Urothelium cell line (cell line): ENCODE measurements around the gene SLX9.
"Not testable (repeated sequence)": the region's sequence is repeated elsewhere in the genome, so short reads cannot be mapped to it uniquely, and the experiment has no call there.

Source experiments
- DNase-seq: peaks from one replicate; pipeline ENCODE4 v3.0.0; 2011; ENCODE audit warnings: low spot score, mixed read lengths
- FAIRE-seq: peaks from 2 replicates; lab custom pipeline; 2011; peaks lifted over from hg19 to GRCh38; lab: Jason Lieb, UNC

The SLX9 gene

DNA sequence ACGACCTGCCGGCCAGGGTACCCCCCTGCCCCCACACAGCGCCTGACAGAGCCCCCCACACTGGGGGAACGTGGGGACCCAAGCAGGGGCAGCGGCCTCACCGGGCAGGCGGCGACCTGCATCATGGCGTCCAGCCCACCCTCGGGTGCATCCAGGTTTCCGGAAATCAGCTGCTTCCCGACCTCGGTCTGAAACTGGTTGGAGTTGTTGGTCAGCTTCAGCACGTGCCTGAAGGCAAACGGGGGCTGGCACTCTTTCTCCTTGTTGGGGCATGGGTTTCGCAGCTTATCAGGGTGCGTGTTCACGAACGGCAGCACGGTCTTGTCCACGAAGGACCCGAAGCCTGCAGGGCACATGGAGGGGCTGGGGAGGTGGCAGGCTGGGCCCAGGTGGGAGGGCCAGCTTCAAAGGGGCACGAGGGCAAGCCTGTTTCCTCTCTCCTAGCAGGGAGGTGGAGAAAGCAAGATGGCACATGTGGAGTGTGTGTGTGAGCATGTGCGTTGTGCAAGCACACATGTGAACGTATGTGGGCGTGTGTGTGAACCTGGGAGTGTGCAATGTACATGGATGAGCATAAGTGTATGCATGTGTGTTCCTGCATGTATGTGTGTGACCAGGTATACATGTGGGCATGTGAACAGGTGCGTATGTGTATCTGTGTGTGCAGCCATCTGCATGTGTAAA is 38.3 kb upstream of the SLX9 start:
- FAIRE-seq: no peak
- DNase-seq: no peak

DNA sequence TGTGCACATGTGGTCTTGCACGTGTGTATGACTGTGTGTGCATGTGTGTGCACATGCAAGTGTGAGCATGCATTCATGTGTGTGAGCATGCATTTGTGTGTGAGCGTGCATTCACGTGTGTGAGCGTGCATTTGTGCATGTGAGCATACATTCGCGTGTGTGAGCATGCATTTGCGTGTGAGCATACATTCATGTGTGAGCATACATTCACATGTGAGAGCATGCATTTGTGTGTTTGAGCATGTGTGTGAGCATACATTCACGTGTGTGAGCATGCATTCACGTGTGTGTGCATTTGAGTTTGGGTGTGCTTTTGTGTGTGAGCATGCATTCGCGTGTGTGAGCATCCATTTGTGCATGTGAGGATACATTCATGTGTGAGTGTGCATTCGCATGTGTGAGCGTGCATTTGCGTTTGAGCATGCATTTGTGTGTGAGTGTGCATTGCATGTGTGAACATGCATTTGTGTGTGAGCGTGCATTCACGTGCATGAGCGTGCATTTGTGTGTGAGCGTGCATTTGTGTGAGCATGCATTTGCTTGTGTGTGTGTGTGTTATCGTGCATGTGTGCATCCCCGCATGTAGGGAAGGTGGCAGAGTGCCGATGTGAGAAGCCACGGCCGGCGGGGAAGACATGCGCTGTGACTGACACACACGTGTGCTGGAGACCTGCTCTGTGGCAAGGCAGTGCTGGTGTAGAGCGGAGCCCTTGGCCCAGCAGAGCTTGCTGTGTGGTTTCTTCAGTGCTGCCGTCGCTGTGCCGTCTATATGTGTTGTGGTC is 37.4 kb upstream of the SLX9 start:
- FAIRE-seq (peak; percentile 97), DNase-seq (no peak)

DNA sequence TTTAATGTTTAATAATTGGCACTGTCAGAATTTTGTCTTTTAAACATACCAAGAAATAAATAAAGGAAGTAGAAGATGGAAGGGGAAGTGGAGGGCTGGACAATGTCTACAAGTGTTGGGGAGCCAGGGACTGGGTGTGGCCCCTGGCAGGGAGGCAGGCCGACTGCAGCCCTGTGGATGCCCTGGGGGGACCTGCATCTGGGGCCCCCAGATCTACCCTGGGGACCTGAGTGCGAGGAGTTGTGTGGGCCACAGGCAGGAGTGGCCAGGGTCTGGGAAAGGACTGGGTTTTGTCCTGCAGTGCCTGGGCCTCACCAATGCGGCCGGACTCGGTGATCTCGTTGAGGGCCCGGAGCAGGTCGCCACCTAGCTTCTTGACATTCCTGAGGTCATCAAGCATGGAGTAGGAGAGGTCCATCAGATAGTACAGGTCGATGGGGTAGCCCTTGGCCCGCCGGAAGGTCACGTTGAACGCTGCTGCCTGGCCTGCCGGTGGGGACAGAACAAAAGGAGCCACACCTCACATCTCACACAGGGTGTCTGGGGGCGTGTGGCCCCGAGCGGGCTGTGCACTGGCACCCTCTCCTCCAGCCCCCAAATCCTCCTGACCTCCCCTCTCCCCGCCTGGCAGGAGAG is 36.7 kb upstream of the SLX9 start:
- DNase-seq (no peak), FAIRE-seq (no peak)

DNA sequence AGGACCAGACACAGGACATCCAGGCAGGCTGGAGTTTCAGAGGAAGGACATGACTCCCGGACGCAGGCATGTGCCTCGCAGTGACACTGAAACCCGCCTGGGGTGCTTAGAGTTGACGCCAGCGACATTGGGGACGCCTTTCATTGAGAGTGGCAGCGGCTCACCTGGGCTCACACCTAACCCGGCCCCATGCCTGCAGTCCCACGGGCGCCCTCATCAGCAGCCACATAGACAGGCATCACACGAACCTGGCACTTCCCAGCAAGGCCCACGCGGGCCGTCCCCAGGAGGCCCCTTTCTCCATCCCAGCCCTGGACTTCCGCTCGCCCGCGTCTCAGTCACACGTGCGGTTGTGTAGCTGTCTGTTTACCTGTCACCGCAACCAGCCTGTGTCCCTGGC is 36.1 kb upstream of the SLX9 start:
- no peak for DNase-seq
- FAIRE-seq: no peak

GRCh38 chr21:44904141-44904923 is 35.5 kb upstream of the SLX9 start:
- DNase-seq (no peak), FAIRE-seq (peak; percentile 98)

DNA sequence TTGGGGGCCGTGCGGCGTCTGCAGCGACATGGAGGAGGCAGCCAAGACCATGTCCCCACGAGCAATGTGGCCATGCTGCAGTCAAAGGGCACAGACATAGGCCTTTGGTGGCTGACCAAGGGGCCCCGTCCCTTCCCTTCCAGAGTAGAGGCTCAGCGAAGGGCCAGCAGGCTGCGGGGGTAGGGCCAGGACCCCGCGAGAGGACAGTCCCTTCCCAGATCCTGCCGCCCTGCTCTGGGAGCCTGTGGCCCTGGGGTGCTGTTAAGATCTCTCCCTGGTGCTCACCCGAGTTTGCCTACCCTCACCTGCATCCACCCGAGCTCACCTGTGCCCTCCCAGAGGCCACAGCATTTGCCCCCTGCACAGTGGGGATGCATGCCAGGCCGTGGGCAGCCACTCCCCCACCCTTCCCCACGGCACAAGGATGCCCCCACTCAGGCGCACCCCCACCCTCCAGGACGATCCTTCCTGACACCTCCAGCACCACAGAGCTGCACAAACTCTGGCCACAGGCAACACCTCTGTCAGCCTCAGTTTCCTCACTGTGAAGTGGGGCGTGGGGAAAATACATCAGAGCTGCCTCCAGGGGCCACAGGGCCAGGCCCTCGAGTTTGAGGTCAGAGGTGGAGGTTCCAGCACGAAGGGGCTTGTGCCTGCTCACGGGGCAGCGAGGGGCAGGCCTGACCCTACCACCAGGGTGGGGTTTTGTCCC is 34.7 kb upstream of the SLX9 start:
- DNase-seq: no peak
- FAIRE-seq: no peak

GRCh38 chr21:44905728-44906090 is 34.1 kb upstream of the SLX9 start:
- no peak for DNase-seq

GRCh38 chr21:44907225-44907965 is 32.4 kb upstream of the SLX9 start:
- DNase-seq: no peak
- FAIRE-seq: no peak

More at GRCh38 chr21:44905728-44906090, 34.1 kb upstream of the SLX9 start:
- no peak for FAIRE-seq

DNA sequence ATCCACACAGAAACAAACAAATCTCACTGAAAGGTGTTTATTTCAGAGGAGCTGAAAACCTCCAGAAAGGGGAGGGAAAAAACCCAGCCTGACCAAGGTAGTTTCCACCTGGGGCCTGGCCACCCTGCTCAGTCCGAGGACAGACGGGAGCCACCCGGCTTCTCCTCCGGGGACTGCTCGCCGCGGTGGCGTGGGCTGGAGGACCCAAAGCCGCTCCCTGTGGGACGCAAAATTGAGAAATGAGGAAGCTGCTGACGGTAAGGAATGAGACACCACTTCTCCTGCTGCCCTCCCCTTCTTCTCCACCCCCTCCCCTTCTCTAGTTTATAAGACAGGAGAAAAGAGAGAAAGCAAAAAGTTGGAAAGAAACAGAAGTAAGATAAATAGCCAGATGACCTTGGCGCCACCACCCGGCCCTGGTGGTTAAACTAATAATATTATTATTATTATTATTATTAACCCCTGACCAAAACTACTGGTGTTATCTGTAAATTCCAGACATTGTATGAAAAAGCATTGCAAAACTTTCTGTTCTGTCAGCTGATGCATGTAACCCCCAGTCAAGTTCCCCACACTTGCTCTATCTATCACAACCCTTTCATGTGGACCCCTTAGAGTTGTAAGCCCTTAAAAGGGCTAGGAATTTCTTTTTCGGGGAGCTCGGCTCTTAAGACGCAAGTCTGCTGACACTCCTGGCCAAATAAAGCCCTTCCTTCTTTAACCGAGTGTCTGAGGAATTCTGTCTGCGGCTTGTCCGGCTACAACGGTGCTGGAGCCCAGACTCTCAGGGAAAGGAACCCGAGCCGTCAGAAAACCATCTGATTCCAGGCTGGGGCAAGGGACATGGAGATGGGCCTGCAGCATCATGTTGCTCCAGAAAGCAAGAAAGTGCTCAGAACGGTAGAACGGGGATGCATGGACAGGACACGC is 31.6 kb upstream of the SLX9 start:
- no peak for FAIRE-seq
- no peak for DNase-seq

- FAIRE-seq (no peak), DNase-seq (no peak)
These were observed 30.9 kb upstream of the SLX9 start for GRCh38 chr21:44908908-44909307.

DNA sequence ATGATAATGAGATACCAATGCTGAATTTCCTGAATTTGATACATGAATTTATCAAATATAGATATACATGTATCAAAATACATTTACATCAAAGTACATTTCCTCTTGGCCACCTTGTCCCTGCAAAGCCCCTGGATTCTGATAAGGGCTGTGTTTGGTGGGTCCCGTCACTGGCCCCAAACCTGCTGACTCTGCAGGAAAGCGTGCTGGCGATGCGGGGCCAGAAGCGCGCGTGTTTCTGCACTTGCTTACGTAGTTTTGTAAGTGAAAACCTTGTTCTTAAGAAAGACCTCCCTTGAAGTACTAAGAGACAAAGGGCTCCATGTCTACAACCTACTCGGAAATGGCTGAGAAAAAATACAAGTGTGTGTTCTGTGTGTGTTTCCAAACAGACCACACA is 30.1 kb upstream of the SLX9 start:
- FAIRE-seq (no peak), DNase-seq (no peak)

- FAIRE-seq (no peak), DNase-seq (no peak)
These were observed 29.4 kb upstream of the SLX9 start for GRCh38 chr21:44910229-44911067.

GRCh38 chr21:44911068-44911383 is 28.8 kb upstream of the SLX9 start:
- FAIRE-seq (peak; percentile 87), DNase-seq (no peak)

DNA sequence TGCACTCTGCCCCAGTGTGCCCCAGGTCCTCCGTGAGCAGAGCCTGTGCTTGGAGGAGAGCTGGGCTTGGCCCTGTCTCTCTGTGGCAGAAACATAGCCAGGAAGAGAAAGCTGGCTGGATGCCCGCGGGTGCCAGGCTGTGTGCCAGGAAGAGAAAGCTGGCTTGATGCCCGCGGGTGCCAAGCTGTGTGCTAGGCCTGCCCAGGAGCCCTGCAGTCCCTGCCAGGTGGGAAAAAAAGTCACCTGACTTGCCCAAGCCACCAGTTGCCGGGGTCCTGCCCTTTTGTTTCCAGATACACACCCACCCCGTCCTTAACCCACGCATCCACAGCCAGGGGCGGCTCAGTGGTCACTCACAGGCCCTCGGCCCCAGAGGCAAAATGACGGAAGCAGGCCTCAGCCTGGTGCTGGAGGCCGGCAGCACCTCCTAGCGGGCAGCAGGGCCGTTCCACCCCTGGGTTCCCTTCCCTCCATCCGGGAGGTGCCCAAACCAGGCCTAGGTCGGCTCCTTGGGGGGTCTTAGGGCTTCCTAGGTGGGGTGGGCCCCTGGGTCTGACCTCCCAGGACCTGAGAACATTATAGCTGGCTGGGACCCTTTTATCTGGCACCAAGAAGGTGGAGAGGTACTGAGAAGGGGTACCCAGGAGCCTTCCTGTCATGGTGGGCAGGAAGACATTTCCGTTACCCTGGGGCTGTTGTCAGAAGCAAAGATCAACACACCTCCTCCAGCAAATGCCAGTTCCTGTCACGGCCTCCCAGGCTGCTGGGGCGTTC is 28.3 kb upstream of the SLX9 start:
- FAIRE-seq: no peak
- DNase-seq: peak; percentile 16

- FAIRE-seq (no peak), DNase-seq (no peak)
These were observed 27.7 kb upstream of the SLX9 start for GRCh38 chr21:44912158-44912473.

DNA sequence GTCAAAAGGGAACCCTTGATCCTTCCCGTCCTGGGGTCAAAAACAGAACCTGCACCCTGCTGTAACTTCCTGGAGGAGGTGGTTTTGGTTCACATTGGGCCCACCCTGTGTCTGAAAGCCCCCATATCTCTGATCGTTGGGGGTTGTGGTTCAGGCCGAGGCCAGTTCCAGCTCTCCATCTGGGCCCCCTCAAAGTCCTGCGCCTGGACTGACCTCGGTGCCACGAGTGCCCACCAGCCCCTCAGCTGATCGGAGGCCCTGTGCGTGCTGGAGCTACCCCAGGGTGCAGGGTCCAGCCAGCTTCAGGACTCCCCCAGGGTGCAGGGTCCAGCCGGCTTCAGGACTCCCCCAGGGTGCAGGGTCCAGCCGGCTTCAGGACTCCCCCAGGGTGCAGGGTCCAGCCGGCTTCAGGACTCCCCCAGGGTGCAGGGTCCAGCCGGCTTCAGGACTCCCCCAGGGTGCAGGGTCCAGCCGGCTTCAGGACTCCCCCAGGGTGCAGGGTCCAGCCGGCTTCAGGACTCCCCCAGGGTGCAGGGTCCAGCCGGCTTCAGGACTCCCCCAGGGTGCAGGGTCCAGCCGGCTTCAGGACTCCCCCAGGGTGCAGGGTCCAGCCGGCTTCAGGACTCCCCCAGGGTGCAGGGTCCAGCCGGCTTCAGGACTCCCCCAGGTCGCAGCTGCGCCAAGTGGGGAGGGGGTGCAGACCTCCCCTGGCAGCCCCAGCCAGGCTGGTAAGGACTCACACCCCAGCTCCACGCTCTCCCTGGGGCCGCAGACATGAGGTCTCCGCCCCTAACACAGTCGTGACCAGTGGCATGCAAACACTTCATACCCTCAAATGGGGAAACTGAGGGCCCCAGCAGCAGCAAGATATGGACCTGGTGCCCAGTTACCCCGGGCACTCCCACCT is 27.1 kb upstream of the SLX9 start:
- FAIRE-seq, DNase-seq: not testable (repeated sequence)
